Measurements from ENCODE around the gene C6orf163.

DNA sequence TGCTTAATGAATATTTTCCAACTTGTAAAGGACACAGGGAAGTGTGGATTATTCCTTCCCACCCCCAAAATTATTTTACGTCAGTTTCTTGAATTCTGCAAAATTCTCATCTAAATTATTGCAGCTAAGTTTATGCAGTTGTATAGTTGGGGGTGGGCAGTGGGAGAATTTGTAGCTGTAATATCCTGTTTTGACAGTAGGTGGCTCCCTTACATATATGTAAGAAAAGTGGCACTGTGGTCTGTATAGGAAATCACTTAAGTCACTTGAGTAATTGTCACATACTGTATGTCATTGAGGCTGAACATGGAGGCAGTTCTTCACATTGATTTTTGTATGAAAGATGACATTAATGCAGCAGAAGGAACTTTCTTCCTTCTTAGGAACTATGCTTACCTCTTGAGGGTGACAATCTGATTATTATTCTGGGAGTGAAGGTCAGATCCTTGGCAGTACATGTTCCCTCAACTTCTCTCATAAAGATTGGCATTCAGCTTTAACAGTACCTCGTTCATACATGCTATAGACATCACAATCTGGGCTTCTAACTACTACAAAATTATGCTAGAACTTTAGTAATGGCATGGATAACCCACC is 48.5 kb downstream of the C6orf163 start:
- peak; percentile 84 for TF ChIP-seq CTCF (IDR thresholded peaks at IDR 0.05)
- no peak for TF ChIP-seq EZH2 (IDR thresholded peaks at IDR 0.05; ENCODE audit: borderline replicate concordance, insufficient read depth, low read depth, low read length, poor library complexity, severe bottlenecking)

Data from B cell (primary cell).